ENCODE data around the gene SLC1A7. TPM values are rescaled to one million over a fixed set of nuclear protein-coding genes. Genes with fewer than 3 reads are reported as not detected.

Gene SLC1A7
- total RNA-seq, 1 experiment from 2014 or later: 0.31 TPM

- Histone ChIP-seq H3K36me3 (ENCODE audit: control insufficient read depth, insufficient read depth, low read length) (no peaks in the 10 kb centered on the region), H3K27me3 (ENCODE audit: control insufficient read depth, insufficient read depth, low read length) (no peaks in the 10 kb centered on the region), H3K4me3 (ENCODE audit: low read depth in 2 of 2, low read length in 2 of 2) (no peak overlapping the region), H3K27ac (ENCODE audit: low read length) (no peak overlapping the region), H3K9me3 (ENCODE audit: control insufficient read depth, insufficient read depth, low read depth, low read length) (no peaks in the 10 kb centered on the region), H3K4me1 (ENCODE audit: control insufficient read depth, insufficient read depth, low read length) (peaks cover 4% of the 10 kb centered on the region; the same call in 1 of the 2 replicates)
- BruUV-seq (replicated peaks): no TSS peak
- POLR2A ChIA-PET: no interaction called here
- no peak for TF ChIP-seq REST (IDR thresholded peaks at IDR 0.05; ENCODE audit: insufficient read depth in 1 of 2, low read depth in 2 of 2, low read length in 1 of 2)
- no peak for TF ChIP-seq SIN3A (IDR thresholded peaks at IDR 0.05; ENCODE audit: borderline replicate concordance, insufficient read depth, low read depth, low read length)
- no peak for TF ChIP-seq CTCF (IDR thresholded peaks at IDR 0.05)
- no peak for TF ChIP-seq POLR2AphosphoS5 (IDR thresholded peaks at IDR 0.05; ENCODE audit: low read depth, low read length)
- TF ChIP-seq TCF7L2 (IDR thresholded peaks at IDR 0.05; ENCODE audit: low read depth, low read length): no peak
- in situ Hi-C loops (cut with HindIII; ENCODE audit: low pct_unique_long_range_greater_than_20kb, low sequenced_read_pairs): no loop called here
- CTCF ChIA-PET: no interaction called here
- no peak for ATAC-seq
- no peak for DNase-seq (ENCODE audit: low read depth, low spot score)
- intact Hi-C loops (cut with micrococcal nuclease; ENCODE audit: unreplicated experiment): no loop called here
Observed at GRCh38 chr1:53093778-53094532, 48.5 kb downstream of the SLC1A7 start.

- ATAC-seq (no peak), DNase-seq (ENCODE audit: low read depth, low spot score) (no peak)
- Histone ChIP-seq H3K27ac (ENCODE audit: low read length) (no peak overlapping the region), H3K9me3 (ENCODE audit: control insufficient read depth, insufficient read depth, low read depth, low read length) (no peaks in the 10 kb centered on the region), H3K4me1 (ENCODE audit: control insufficient read depth, insufficient read depth, low read length) (peaks cover 4% of the 10 kb centered on the region; the same call in 1 of the 2 replicates), H3K27me3 (ENCODE audit: control insufficient read depth, insufficient read depth, low read length) (no peaks in the 10 kb centered on the region), H3K4me3 (ENCODE audit: low read depth in 2 of 2, low read length in 2 of 2) (no peak overlapping the region), H3K36me3 (ENCODE audit: control insufficient read depth, insufficient read depth, low read length) (no peaks in the 10 kb centered on the region)
- CTCF ChIA-PET: no interaction called here
- no TSS peak for BruUV-seq (replicated peaks)
- intact Hi-C loops (cut with micrococcal nuclease; ENCODE audit: unreplicated experiment) (no loop called here), in situ Hi-C loops (cut with HindIII; ENCODE audit: low pct_unique_long_range_greater_than_20kb, low sequenced_read_pairs) (no loop called here)
- POLR2A ChIA-PET: no interaction called here
- TF ChIP-seq REST (IDR thresholded peaks at IDR 0.05; ENCODE audit: insufficient read depth in 1 of 2, low read depth in 2 of 2, low read length in 1 of 2) (no peak), CTCF (IDR thresholded peaks at IDR 0.05) (no peak), TCF7L2 (IDR thresholded peaks at IDR 0.05; ENCODE audit: low read depth, low read length) (no peak), SIN3A (IDR thresholded peaks at IDR 0.05; ENCODE audit: borderline replicate concordance, insufficient read depth, low read depth, low read length) (no peak), POLR2AphosphoS5 (IDR thresholded peaks at IDR 0.05; ENCODE audit: low read depth, low read length) (no peak)
Observed at GRCh38 chr1:53093451-53093754, 49.0 kb downstream of the SLC1A7 start.
